GM03348 (cell line): ENCODE results near the gene SAMD14.

Experiments
- DNase-seq: peaks from one replicate; pipeline ENCODE4 v3.0.0; 2012; ENCODE audit warnings: low spot score

The SAMD14 gene

GRCh38 chr17:50147841-50148225 is 17.9 kb upstream of the SAMD14 start:
- DNase-seq, result no peak

- no peak for DNase-seq
Observed at GRCh38 chr17:50146927-50147665, 17.1 kb upstream of the SAMD14 start.

DNA sequence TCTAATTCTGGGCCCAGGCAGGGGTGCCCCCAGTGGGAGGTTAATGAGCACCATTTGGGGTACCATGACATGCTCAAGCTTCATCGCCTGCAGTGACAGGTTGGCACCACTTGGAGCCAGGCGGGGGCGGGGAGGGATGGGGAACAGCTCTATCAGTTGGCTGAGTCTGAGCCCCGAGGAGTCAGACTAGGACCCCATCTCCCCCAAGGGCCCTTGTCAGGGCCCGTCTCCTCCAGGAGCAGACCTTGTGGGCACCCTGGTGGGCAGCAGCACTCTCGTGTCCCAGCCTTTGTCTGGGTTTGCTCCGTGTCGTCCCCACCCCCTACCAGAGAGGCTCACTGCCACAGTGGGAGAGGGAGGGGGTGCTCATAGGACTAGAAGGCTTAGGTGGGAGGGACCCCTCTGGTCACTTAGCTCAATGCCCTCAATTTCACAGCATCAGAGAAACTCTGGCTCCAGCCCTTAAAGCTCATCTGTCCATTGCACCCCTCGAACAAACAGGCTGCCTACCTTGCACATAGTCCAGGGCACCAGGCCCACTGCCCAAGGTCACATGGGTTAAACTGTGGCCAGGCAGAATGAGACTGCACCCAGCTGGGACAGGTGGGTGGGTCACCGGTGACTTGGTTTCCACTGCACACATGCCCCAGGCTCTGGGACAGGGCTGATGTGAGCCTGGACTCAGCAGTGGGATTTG is 16.4 kb upstream of the SAMD14 start:
- DNase-seq, result no peak

GRCh38 chr17:50145532-50146229 is 15.7 kb upstream of the SAMD14 start:
- no peak for DNase-seq

DNA sequence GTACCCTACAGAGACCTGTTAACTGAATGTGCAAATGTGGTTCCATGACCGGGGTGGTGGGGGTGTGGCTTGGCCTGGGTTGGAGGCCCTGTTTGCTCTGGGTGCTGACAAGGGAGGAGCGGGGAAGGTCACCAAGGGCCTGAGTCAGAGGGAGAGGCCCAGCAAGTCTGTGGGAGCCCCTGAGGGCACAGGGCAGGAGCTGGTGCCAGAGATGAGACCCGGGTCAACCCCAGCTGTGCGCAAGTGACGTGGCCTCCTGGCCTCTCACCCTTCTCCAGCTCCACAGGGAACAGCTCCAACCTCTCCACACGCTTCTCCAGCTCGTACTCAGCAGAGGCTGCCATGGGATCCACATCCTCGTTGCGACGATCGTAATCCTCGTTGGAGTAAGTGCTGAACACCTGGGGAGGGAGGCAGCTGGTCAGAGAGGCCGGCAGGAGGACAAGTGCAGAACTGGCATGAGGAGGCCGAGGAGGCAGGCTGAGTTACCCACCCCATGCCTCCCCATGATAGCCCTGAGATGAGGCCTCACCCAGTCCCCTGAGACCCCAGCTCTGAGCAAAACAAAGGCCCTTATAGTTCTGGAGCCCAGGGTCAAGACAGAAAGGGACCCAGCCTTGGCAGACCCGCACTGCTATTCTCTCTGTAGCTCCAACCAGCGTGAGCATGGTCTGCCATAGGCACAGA is 15.0 kb upstream of the SAMD14 start:
- DNase-seq, result no peak

- DNase-seq, result no peak
Observed at GRCh38 chr17:50144355-50144754, 14.4 kb upstream of the SAMD14 start.

GRCh38 chr17:50143461-50144176 is 13.7 kb upstream of the SAMD14 start:
- DNase-seq, result no peak

DNA sequence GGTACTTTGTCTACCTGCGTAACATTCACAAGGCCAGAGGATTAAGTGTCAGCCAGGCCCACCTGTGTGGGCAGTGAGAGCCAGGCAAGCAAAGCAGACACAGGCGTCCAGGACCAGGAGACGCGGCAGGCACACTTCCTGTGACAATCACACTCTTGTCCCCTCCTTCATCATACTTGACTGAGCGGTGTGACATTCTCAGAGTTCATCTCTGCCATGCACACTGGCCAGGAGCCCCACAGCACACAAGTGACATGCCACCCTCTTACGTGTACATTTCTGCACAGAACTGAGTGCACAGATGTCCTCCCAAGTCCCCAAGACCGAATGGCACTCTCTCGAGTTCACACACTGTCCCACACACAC is 11.8 kb upstream of the SAMD14 start:
- no peak for DNase-seq

GRCh38 chr17:50141026-50141744 is 11.2 kb upstream of the SAMD14 start:
- no peak for DNase-seq

GRCh38 chr17:50139950-50140885 is 10.3 kb upstream of the SAMD14 start:
- peak; percentile 93 for DNase-seq

- DNase-seq, result no peak
Observed at GRCh38 chr17:50139185-50139783, 9.3 kb upstream of the SAMD14 start.

DNA sequence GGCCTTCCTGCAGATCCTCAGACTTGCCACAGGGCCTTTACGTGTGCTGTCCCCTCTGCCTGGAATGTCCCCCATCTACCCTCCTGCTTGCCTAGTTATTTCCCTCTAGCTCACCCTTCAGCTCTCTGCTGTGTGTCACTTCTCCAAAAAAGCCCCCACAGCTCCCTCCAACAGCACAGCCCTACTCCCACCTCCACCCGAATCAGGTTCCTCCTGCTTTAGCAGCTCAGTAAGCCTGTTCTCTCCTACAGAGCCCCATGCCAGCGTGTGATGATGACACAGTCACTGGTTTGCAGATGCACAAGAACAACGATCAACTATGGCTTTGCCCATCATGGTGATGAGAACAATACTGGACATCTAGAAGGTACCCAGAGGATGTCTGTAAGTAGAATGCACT is 7.1 kb upstream of the SAMD14 start:
- no peak for DNase-seq

GRCh38 chr17:50136096-50136687 is 6.2 kb upstream of the SAMD14 start:
- no peak for DNase-seq

DNA sequence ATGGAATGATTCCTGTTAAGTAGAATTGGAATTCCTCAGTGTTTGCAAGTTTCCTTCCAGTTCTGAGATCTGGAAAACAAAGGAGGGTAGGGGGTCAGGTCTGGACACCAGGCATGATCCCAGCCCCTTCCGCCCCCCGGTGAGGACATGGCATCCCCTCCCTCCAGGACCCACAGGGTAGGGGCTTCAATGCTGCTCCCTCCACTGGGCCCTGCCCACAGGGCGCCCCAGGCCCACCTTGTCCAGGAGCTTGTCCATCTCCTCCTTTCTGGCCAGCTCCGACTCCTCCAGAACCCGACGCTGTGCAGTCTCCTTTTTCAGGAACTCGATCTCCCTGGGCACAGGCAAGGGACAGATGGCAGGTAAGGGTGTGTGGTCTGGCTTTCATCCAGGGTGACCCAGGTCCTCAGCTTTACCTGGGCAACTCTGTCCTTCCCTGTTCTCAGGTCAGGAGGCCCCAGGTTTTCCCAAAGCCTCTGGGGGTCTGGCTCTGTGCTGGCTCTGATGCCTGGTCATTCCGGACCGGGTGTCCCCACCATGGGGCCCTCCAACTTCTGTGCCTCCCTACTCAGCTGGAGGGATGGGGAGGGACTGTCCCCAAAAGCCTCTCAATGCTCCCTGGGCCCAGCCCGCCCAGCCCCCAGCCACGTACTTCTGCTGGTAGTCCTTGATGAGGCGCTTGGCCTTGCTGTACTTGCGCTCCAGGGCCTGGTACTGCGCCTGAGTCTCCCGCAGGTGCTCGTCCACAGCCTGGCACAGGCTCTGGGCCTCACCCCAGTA is 5.5 kb upstream of the SAMD14 start:
- no peak for DNase-seq

DNA sequence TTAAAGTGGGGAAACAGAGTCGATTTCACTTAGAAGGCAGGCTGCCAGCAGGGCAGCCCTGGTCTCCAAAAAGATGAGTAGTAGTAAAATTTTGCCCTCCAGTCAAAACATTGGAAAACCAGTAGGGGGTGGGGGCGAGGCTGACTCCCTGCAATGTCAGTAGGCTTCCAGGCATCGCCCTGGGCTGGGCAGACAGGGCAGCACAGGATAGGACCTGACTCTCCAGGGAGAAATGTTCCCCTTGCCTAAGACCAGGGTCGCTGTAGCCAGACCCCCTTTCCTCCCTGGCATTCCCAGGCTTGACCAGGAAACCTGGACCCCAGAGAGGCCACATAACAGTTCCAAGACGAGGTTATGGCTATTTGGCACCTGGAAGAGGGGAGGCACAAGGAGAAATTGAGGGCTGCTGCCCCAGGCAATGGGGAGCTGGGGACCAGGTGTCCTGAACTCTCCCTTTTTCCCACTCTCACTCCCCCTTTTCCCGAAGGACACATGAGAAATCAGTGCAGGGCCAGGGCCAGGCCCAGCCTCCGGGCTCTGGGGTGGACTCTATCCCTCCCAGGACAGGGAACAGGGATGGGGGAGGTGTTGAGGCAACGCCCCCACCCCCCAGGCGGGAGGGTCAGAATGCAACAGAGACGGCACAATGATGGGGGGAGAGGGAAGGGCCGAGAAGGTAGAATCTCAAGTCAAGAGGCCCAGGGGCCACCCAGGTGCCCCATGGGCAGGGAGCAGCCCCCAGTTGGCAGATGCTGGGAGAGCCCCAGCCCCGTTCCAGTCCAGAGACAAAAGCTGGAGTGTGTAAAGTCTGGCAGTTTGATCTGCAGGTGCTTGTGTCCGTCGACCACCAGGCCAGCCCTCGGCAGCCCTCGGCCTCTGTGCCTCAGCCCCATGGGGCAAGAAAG is 4.5 kb upstream of the SAMD14 start:
- peak; percentile 64 for DNase-seq

- DNase-seq, result peak; percentile 70
Observed at GRCh38 chr17:50133769-50134099, 3.8 kb upstream of the SAMD14 start.

DNA sequence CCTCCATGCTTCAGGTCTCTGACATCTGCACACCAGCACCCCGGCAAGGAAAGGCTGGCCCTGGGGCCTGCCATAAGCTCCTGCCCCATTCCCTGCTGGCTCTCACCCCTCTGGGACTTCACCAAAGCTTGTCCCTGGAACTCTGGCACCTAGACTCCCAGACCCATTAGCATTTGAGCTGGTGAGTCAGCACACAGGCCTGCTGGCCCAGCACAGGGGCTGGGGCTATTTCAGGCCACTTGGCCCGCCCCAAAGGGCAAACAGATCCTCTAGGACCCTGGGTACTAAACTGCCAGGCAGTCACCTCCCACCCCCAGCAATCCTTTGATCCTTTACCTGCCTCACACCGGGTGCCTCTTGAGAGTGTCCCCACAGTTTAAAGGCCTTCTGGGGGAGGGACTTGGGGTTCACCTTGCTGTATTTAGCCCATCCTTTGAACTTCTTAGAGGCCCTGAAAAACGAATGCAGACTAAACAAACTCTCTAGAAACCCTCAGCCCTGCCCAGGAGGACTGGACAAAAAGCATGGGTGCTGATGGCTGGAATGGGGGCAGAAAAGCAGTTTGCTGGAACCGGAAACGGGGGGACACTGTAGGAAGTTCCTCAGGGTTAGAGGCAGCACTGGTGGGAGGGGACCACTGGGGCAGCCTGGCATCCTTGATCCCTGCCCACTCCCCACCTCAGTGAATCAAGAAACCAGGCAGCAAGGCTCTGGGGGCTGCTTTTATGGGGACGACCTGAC is 3.2 kb upstream of the SAMD14 start:
- DNase-seq, result peak; percentile 78
